HepG2 (cell line): ENCODE results near the gene CD6.

ENCODE experiments used
- NFIB ChIP-seq: sonication (generic); formaldehyde crosslinking; IDR thresholded peaks from 2 replicates; pipeline ENCODE4 v1.9.0; 2021; ENCODE audit warnings: missing genetic modification reagents, mild to moderate bottlenecking, borderline replicate concordance
- NFIC ChIP-seq: IDR thresholded peaks from 2 replicates; pipeline ENCODE4 v1.6.1; 2012; ENCODE audit warnings: mild to moderate bottlenecking, low read length, inconsistent platforms
- SOX5 ChIP-seq: IDR thresholded peaks from 2 replicates; pipeline ENCODE4 v1.6.1; 2016; ENCODE audit warnings: borderline replicate concordance
- ZNF256 ChIP-seq: sonication (generic); formaldehyde crosslinking; conservative IDR thresholded peaks from 2 replicates; pipeline ENCODE4 v1.4.0; 2020; ENCODE audit warnings: missing genetic modification reagents

GRCh38 chr11:61046833-61047232, 75.4 kb downstream of the CD6 start:
- TF ChIP-seq ZNF256 (CRISPR knock-in tag) (no peak), NFIB (CRISPR knock-in tag) (no peak), NFIC (no peak), SOX5 (CRISPR knock-in tag) (no peak)
